Activated CD8-positive, alpha-beta memory T cell treated with anti-CD3 and anti-CD28 coated beads for 24 hours (primary cell): Measurements from ENCODE around the gene MYCBPAP.

Source experiments
- DNase-seq: peaks from one replicate; pipeline ENCODE4 v3.0.0-alpha.2; 2020

MYCBPAP gene

GRCh38 chr17:50577451-50577954 is 69.3 kb downstream of the MYCBPAP start:
- no peak for DNase-seq

GRCh38 chr17:50578173-50578572 is 69.9 kb downstream of the MYCBPAP start:
- DNase-seq, result no peak

GRCh38 chr17:50579399-50579798 is 71.2 kb downstream of the MYCBPAP start:
- no peak for DNase-seq

GRCh38 chr17:50580646-50581045 is 72.4 kb downstream of the MYCBPAP start:
- no peak for DNase-seq
